Stimulated activated CD8-positive, alpha-beta memory T cell treated with anti-CD3 and anti-CD28 coated beads, Interleukin-15, amount 100 ng/mL, for 1 hour (primary cell): Measurements from ENCODE around the gene GRIK5.
"Not testable (repeated sequence)": the region's sequence is repeated elsewhere in the genome, so short reads cannot be mapped to it uniquely, and the experiment has no call there.

Source experiments
- DNase-seq: peaks from one replicate; pipeline ENCODE4 v3.0.0-alpha.2; 2020; ENCODE audit warnings: low read depth

GRIK5 gene

DNA sequence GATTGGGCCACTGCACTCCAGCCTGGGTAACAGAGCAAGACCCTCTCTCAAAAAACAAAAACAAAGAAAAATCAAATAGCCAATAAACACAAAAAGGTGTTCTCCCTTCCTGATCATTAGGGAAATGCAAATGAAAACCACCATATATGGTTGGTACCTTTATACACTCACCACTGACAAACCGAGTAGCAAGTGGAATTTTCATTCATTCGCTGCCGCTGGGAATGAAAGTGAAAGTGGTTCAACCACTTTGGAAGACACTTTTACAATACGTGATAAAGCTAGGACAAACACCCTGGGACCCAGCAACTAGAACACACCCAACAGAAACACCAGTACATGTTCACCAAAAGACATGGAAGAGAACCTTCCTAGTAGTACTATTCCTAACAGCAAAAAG lies 21.0 kb downstream of the GRIK5 start:
- no peak for DNase-seq

DNA sequence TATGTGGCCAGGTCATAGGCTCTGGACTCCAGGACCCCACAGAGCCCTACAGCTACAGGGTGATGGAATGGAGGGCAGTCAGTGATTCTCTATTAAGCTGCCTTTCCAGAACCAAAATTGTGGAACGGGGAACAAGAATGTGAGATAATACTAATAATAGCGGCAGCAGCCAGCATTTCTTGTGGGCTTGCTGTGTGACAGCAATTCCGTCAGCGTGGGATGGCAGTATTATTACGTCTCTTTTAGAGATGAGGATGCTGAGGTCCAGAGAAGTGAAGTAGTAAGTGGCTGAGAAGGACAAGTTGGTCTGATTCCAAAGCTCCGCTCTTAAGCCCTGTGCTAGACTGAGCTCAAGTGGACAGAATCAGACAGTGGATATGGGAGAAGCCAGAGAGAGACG lies 24.4 kb downstream of the GRIK5 start:
- DNase-seq = no peak

DNA sequence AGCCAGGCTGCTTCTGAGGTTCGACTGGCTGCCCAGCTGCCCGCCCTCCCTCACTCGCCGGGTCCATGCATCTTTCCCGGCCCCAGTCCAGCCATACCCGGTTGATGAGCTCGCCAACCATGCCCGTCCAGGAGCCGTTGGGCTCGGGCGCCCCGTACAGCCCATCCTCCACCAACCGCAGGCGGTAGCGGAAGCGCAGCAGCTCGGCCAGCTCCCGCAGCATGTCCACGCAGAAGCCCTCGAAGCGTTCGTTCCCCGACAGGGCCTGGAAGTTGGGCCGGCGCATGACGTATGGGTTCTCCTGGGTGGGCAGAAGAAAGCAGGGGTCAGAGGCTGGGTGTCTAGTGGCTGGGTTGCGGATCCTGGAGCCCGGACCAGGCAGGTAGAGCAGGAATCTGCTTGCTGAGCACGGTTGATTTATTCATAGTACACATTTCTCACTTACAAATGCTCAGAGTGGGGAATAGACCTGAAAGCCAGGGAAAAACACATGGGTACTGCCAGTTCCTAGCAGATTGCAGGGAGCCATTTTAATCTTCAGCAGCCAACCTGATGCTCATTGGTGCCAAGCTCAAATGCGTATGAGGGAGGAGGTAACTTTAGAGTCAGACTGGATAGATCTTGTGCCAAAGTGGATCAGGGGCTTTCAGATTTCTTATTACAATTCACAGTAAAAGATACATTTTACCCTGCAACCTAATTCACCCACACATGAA lies 27.4 kb downstream of the GRIK5 start:
- DNase-seq = no peak

DNA sequence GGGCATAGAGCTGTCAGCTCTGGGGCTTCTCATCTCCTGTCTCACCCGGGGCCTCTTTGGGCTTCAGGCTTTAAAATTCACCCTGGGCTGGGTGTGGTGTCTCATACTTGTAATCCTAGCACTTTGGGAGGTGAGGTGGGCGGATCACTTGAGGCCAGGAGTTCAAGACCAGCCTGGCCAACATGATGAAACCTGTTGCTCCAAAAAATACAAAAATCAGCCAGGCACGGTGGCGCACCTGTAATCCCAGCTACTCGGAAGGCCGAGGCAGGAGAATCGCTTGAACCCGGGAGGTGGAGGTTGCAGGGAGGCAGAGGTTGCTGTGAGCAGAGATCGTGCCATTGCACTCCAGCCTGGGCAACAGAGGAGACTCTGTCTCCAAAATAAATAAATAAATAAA lies 29.5 kb downstream of the GRIK5 start:
- DNase-seq = not testable (repeated sequence)

DNA sequence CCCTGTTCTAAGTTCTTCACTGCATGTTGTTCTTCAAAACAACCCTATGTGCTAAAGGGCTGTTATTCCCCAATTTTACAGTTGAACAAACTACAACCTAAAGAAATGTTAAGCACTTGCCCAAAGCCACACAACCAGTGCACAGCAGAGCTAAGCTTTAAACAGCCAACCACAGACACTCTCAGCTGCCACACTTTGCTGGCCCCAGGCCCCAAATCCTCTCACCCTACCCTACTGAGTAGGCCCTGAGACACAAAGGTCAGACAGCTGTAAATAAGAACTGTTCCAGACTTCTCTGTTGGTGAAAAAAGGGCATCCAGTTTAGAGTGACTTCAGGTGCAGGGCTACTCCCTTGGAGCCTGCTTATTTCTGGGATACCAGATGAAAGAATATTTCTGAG lies 30.0 kb downstream of the GRIK5 start:
- no peak for DNase-seq

DNA sequence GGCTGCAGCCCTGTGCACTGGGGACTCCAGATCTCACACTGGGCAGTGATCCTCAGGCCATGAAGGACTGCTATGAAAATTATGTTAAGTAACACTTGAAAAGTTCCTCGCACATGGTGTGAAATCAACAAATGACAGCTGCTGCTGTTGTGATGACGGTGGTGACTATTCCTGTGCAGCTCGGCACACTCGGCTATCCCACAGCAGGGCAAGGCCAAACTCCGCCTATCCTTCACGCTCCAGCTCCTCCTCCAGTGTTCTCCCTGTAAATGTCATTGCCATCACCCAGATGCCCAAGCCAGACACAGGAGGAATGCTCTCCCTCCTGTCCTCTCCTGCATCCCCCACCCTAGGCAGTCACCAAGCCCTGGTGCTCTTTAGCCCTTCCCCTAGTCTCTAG lies 31.3 kb downstream of the GRIK5 start:
- no peak for DNase-seq

DNA sequence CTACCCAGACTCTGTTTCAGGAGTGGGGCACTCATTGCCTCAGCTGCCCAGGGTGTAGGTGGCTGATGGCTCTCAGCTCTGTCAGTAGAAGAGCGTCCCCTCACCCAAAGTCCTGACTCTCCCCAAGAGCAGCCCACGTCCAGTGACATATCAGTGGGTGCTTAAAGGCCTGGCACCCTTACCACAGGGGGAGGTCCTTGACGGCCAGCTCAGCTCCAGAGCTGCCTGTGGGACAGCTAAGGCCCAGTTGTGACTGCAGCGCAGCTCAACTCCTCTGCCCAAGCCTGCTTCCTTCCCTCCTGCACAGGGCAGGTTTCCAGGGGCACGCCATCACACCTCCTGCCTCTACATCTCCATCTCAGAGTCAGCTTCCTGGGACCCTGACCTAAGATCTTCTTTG lies 32.4 kb downstream of the GRIK5 start:
- no peak for DNase-seq

DNA sequence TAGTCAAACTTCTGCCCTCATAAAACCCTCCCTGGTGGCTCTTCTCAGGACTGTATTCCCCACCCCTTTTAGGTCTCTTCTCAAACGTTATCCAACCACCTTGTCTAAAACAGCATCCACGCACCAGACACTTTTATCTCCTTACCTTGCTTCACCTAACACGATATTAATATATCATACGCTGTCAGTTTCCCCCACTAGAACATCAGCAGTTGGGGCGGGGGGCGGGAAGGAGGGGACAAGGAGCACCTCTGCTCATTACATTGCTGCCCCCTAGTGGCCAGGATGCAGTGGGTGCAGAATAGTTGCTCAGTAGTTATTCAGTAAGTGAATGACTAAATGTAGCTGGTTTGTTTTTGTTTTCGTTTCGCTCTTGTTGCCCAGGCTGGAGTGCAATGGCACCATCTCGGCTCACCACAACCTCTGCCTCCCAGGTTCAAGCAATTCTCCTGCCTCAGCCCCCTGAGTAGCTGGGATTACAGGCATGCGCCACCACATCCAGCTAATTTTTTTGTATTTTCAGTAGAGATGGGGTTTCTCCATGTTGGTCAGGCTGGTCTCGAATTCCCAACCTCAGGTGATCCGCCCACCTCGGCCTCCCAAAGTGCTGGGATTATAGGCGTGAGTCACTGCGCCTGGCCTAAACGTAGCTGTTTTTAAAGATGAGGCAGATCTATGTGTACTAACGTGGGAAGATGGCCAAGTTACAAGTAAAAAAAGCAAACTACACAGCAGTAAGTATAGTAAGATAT lies 35.2 kb downstream of the GRIK5 start:
- DNase-seq = peak; percentile 39

DNA sequence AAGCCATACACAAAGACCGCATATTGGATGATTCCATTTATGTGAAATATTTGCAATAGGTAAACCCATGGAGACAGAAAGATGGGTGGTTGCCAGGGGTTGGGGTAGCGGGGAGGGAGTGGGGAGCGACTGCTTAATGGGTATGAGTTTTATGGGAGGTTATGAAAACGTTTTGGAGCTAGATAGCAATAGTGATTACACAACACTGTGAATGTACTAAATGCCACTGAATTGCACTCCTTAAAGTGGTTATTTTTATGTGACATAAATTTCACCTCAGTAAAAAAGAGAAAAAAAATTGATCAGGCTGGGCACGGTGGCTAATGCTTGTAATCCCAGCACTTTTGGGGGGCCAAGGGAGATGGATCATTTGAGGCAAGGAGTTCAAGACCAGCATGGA lies 36.6 kb downstream of the GRIK5 start:
- no peak for DNase-seq

DNA sequence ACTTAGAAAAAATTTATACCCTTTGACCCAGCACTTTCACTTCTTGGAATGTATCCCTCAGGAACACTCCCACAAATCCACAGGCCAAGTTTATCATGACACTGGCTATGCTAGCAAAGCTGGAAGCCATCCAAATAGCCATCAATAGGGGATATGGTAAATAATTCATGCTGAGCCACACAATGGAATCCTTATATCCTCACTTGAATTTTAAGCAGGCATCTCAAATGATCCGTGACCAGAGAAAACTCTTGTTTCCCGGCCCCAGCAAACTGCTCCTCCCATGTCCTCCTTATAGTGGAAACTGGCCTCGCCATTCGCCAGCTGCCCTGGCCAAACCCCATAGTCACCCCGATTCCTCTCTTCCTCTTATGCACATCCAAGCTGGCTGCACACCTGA lies 37.6 kb downstream of the GRIK5 start:
- no peak for DNase-seq

DNA sequence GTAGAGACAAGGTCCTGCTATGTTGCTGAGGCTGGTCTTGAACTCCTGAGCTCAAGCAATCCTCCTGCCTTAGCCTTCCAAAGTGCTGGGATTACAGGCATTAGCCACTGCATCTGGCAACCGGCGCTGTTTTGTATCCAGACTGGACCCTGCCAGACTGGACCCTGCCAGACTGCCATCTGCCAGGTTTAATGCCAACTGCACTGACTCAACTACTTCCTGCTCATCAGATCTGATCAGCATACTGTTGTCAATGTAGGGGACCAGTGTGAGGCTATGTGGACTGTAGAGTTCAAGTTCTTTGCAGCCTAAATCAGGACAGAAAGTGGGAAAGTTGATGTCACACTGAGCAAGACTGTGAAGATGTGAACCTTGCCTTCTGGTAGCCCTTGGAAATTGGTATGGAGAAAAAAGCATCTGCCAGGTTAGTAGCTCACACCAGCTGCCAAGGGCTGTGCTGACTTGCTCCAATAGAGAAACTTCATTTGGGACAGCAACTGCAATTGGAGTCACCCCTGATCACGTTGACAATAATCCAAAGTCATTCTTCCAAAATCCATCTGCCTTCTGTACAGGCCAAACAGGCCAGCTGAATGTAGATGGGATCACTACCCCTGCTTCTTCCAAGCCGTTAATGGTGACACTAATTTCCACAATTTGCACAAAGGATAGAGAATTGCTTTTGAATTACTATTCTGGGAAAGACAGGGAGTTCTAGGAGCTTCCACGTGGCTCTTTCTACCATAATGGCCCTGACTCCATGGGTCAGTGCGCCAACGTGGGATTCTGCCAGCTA lies 39.2 kb downstream of the GRIK5 start:
- no peak for DNase-seq

DNA sequence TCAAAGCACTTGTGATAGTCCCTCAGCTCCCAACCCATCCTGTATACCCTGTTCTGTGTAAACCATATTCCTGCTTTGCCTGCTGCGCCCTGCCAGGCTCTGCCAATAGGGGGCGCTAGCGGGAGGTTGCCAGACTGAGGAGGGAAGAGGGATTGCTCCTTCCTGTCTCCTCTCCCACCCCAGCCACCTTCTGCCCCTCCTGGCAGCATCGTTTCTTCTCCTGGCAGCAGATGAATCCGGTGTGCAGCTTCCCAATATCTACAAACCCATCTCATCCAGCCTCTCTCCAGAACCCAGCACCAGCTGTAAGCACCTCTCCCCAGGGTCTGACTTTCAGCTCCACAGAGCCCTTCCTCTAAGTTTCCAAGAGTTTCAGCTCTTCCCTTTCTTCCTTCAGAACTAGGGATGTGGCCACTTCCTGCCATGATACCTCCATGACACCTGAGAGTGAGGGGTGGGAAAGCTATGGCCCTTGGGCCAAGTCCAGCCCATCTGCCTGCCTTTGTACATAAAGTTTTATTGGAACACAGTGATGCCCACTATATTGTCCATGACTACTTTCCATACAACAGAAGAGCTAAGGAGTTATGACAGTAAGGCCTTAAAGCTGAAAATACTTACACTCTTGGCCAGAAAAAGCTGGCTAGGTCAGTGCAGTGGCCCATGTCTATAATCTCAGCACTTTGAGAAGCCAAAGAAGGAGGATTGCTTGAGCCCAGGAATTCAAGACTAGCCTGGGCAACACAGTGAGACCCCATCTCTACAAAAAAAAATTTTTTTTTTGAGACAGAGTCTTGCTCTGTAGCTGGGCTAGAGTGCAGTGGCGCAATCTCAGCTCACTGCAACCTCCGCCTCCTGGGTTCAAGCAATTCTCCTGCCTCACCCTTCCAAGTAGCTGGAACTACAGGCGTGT lies 41.4 kb downstream of the GRIK5 start:
- no peak for DNase-seq

DNA sequence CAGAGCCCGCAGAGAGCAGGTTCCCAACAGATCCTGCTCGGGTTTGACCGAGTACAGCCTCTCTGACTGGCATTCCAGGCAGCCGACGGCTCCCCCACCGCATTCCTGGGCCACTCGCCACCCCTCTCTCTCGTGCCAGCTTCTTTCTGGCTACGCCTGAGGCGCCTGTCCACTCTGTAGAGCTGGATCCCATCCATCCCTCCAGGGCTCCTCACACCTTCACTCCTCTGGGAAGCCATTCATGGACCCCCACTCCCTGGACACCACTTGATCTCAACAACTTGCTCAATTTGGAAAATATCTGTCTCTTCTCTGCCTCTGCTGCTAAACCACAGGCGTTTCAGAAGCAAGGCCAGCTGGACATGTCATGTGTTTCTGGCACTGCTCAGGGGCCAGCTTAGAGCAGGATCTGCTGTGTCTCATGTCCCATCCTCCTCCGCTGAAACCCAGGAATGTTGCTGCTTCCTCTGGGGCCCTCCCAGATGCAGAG lies 45.3 kb downstream of the GRIK5 start:
- DNase-seq = no peak

DNA sequence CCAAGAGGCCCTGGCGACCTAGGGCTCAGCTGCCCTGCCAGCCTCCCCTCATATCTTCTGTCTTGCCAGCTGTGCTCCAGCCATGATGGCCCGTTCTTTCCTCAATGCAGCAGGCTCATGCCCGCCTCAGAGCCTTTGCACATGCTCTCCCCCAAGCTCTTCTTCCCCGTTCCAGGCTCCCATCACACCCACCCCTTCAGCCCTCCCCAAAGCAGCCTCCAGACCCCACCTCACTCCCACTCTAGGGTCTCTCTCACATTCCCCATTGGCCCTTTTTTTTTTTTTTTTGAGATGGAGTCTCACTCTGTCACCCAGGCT lies 46.1 kb downstream of the GRIK5 start:
- DNase-seq = no peak

DNA sequence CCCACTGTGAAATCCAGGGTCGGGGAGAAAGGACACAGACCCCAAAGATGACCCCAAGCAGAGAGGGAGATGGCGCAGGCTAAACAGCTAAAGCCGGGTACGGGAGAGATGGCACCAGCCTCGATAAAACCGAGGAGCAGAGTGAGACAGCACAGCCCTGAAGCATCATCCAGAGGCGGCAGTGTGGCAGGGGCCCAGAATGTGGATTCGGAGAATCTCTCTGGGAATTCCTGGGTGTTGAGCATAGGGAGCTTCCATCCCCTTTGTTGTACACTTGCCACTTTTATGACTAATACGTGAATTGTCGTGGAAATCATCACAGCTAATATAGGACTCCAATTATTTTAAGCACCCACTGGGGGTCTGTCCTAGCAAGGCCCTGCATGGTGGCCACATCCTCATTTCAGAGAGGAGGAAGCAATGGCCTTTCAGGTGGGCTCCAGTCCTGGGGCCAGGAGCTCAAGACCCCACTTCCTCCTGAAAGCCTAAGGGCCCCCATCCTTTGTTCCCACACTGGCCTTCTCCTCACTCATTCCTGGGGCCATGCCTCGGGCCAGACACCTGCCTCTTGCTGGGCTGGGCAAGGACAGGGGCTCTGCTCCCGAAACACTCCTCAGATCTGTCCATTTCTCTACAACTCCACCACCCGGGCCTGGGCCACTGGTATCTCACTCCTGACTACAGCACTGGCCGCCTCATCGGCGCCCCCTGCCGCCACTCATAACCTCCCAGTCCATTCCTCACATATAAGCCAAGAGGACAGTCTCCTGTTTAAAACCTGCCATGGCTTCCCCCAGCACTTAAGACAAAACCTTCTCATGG lies 46.7 kb downstream of the GRIK5 start:
- DNase-seq = no peak

DNA sequence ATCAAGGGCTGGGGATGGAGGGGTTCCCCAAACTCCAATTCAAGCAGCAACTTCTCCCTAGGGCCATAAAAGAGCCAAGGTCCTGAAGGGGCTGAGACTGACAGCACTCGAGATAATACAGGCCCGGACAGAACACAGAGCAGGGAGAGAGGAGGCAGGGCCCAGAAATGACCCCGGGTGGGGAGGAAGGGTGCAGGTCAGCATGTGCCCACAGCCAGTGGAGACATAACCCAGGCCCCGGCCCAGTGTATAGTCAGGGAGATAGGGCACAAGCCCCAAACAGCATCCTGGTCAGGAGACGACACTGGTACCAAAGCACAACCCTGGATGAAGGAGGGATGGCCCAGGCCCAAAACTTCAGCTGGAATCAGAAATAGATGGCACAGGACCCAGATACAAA lies 47.4 kb downstream of the GRIK5 start:
- no peak for DNase-seq

DNA sequence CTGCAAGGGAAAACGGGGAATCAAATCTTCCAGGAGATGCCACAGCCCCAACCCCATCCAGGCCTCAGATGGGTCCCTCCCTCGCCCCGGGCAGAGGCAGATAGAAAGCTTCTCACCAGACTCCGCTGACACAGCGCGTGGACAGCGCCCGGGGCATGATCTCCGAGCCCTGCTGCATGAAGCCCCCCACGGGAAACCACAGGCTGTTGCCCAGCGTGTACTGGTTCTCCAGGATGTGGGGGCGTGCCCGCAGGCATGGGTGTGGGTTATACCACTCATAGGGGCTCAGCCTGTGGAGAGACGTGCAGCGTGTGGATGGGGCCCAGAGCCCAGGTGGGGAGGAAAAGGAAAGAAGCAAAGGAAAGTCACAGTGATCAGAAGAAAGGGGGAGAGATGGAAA lies 48.8 kb downstream of the GRIK5 start:
- DNase-seq = no peak

DNA sequence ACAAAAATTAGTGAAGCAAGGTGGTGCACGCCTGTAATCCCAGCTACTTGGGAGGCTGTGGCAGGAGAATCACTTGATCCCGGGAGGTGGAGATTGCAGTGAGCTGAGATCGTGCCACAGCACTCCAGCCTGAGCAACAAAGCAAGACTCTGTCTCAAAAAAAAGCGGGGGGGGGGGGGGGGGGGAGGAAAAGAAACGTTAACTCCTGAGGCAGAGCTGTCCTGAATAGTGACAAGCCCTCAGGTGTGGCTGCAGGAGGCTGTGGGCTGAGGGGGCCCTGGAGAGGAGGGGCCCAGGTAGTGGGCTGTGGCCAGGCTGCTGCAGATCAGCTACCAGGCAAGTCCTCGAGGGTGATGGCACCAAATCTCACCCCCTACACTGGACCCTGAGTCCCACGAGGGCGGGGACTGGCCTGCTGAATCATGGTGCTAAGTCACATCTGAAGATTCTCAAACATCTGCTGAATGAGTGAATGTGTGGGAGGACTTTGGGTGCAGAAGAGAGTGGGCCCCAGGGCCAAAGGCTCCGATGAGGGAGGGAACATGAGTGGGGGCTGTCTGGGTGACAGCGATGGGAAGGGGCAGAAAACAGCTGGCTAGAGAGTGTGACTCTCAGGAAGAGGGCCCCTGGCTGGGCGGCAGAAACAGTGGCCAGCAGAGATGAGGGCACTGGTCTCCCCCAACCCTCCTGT lies 51.4 kb downstream of the GRIK5 start:
- no peak for DNase-seq

DNA sequence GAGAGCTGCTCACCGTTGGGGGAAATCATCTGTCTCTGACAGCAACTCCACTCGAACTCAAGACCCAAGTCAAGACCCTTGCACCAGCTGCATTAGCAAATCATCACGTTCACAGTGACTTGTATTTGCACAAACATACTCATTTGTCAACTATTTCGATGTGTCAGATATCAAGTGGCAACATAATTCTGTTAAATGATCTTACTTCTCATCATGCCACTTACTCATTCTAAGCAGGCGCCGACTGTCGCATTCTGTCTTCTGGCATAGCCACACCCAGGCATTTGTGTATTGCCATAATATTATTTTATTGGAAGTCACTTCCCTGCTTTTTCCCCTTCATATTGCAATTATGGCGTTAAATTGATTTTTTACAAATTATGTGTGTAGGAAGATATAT lies 53.0 kb downstream of the GRIK5 start:
- no peak for DNase-seq

DNA sequence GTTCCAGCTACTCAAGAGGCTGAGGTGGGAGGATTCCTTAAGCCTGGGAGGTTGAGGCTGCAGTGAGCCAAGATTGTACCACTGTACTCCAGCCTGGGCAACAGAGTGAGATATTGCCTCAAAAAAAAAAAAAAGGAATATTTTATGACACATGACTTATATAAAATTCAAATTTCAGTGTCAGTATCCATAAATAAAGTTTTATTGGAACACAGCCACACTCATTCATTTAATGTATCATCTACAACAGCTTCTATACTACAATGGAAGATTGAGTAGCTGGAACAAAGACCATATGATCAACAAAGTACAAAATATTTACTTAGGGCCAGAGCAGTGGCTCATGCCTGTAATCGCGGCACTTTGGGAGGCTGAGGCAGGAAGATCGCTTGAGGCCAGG lies 57.3 kb downstream of the GRIK5 start:
- DNase-seq = not testable (repeated sequence)
